Measurements from ENCODE around the gene MORC2. TPM values are rescaled to one million over a fixed set of nuclear protein-coding genes. Genes with fewer than 3 reads are reported as not detected.

Gene MORC2
- total RNA-seq, 1 donor from 2014 or later, result 18.0 TPM

DNA sequence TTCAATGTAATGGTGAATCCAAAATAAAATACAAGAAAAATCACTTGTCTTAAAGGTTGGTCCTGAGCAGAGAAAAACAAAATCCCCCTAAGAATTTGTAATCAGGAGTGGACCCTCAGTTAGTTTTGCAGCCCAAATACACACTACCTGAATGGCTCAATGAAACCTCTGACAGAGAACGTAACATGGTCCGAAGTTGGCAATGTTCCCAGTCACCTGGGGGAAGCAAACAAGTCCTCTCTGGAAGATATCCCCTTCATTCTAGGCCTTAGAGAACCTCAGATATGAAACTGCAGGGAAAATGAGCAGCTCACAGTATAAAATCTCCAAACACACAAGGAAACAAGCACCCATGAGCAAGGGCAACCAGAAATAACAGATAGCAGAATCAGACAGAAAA is 58.2 kb downstream of the MORC2 start:
- Histone ChIP-seq H3K27me3 (ENCODE audit: low read depth) (no peaks in the 10 kb centered on the region), H3K9me3 (replicated peaks) (peaks cover 7% of the 10 kb centered on the region), H3K27ac (replicated peaks) (no peak overlapping the region), H3K4me1 (no peaks in the 10 kb centered on the region), H3K4me3 (no peak overlapping the region), H3K36me3 (peaks cover 12% of the 10 kb centered on the region)
- intact Hi-C loops (cut with micrococcal nuclease), result no loop called here
- TF ChIP-seq, protein P1, sequence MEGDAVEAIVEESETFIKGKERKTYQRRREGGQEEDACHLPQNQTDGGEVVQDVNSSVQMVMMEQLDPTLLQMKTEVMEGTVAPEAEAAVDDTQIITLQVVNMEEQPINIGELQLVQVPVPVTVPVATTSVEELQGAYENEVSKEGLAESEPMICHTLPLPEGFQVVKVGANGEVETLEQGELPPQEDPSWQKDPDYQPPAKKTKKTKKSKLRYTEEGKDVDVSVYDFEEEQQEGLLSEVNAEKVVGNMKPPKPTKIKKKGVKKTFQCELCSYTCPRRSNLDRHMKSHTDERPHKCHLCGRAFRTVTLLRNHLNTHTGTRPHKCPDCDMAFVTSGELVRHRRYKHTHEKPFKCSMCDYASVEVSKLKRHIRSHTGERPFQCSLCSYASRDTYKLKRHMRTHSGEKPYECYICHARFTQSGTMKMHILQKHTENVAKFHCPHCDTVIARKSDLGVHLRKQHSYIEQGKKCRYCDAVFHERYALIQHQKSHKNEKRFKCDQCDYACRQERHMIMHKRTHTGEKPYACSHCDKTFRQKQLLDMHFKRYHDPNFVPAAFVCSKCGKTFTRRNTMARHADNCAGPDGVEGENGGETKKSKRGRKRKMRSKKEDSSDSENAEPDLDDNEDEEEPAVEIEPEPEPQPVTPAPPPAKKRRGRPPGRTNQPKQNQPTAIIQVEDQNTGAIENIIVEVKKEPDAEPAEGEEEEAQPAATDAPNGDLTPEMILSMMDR (IDR thresholded peaks at IDR 0.05; ENCODE audit: borderline replicate concordance), result no peak
- no peak for DNase-seq

DNA sequence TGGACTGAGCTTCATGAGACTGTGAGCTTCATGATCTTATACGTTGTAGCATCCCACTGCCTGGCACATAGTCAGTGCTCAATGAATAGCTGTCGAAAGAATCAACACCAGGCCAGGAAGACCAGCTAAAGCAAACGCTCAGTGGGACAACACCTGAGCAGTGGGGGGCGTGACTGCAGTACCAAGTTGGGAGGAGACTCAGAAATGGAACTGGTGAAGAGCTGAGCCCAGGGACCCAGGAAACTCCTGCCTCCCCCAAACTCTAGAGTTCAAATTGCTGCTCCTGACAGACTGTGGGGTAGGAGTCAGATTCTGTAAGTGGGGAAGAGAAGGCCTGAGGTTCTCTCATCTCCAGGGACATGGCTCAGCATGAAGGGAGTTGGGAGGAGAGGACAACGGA is 59.3 kb downstream of the MORC2 start:
- no peak overlapping the region for H3K27ac ChIP-seq (replicated peaks)
- intact Hi-C loops (cut with micrococcal nuclease), result no loop called here
- peaks cover 10% of the 10 kb centered on the region for H3K36me3 ChIP-seq
- TF ChIP-seq, protein P1 (IDR thresholded peaks at IDR 0.05; ENCODE audit: borderline replicate concordance), result no peak
- no peaks in the 10 kb centered on the region for H3K9me3 ChIP-seq (replicated peaks)
- no peaks in the 10 kb centered on the region for H3K4me1 ChIP-seq
- H3K4me3 ChIP-seq, result no peak overlapping the region
- no peak for DNase-seq
- no peaks in the 10 kb centered on the region for H3K27me3 ChIP-seq (ENCODE audit: low read depth)

DNA sequence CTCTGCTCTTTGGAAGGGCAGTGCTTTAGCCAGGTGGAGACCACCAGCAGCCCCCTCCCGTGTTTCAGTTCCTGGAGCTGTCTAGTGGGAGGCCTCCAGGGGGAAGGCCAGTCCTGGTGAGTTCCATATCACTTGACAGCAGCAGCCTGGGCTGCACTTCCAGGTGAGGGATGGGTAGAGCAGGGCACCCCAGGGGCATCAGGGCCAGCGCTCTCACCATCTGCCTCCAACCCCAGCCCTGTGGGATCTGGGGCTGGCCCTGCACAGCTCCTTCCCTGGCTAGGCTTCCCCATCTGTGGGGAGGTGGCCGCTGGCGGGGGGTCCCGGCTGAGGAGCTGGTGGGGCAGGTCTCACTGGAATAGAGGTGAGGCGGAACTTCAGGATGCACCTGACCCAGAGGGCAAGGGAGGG is 60.5 kb downstream of the MORC2 start:
- TF ChIP-seq, protein P1 (IDR thresholded peaks at IDR 0.05; ENCODE audit: borderline replicate concordance), result no peak
- intact Hi-C loops (cut with micrococcal nuclease), result no loop called here

DNA sequence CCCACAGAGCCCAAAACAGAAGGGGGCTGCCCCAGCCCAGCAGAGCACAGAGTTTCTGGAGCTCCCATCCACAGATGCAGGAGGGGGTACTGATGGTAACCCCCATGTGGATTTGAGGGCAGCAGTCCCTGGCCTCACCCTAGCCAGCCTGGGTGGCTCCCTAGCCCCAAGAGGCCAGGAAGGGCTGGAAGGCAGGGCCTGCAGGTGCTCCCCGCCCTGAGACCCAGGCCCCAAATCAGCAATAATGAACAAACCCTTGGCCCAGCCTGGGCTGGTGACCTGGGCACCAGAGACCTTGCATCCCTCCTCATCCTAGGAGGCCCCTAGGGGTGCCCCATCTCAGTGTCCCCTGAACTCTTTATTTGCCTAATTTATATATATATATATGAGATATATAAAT is 61.6 kb downstream of the MORC2 start:
- intact Hi-C loops (cut with micrococcal nuclease), result no loop called here
- H3K9me3 ChIP-seq (replicated peaks), result no peaks in the 10 kb centered on the region
- DNase-seq, result no peak
- H3K27me3 ChIP-seq (ENCODE audit: low read depth), result no peaks in the 10 kb centered on the region
- H3K4me3 ChIP-seq, result no peak overlapping the region
- TF ChIP-seq, protein P1 (IDR thresholded peaks at IDR 0.05; ENCODE audit: borderline replicate concordance), result no peak
- H3K36me3 ChIP-seq, result peaks cover 13% of the 10 kb centered on the region
- no peak overlapping the region for H3K27ac ChIP-seq (replicated peaks)
- H3K4me1 ChIP-seq, result no peaks in the 10 kb centered on the region

More for the DNA sequence above, 60.5 kb downstream of the MORC2 start:
- H3K36me3 ChIP-seq, result peaks cover 13% of the 10 kb centered on the region
- H3K27ac ChIP-seq (replicated peaks), result no peak overlapping the region
- no peaks in the 10 kb centered on the region for H3K4me1 ChIP-seq
- H3K27me3 ChIP-seq (ENCODE audit: low read depth), result no peaks in the 10 kb centered on the region
- DNase-seq, result no peak
- H3K9me3 ChIP-seq (replicated peaks), result no peaks in the 10 kb centered on the region
- no peak overlapping the region for H3K4me3 ChIP-seq

DNA sequence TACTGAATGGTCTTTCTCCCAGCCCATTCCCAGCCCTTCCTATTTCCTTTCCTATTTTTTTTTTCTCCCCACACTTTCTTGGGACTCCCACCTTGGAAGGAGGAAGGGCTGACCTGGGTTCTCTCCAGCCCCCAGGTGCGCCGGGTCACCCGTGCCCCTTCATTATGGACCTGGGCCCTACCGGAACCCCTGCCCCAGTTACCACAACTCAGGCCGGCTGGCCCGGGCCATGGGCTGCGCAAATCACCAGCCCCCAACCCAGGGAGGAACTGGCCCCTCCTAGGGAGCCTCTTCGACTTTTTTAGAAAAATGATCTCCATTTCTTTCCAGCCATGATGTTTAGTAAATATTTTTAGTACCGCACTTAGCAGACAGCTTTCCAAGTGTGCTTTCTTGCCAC is 62.2 kb downstream of the MORC2 start:
- no peaks in the 10 kb centered on the region for H3K4me1 ChIP-seq
- TF ChIP-seq, protein P1 (IDR thresholded peaks at IDR 0.05; ENCODE audit: borderline replicate concordance), result no peak
- no peak overlapping the region for H3K27ac ChIP-seq (replicated peaks)
- DNase-seq, result no peak
- no peaks in the 10 kb centered on the region for H3K27me3 ChIP-seq (ENCODE audit: low read depth)
- no peak overlapping the region for H3K4me3 ChIP-seq
- H3K36me3 ChIP-seq, result peaks cover 13% of the 10 kb centered on the region
- intact Hi-C loops (cut with micrococcal nuclease), result no loop called here
- H3K9me3 ChIP-seq (replicated peaks), result no peaks in the 10 kb centered on the region

Measured in left ventricle myocardium inferior (tissue), 1 donor.